Measurements from ENCODE around the gene RGSL1. TPM values are rescaled to one million over a fixed set of nuclear protein-coding genes. Genes with fewer than 3 reads are reported as not detected.

Gene RGSL1
- total and polyA plus RNA-seq, 9 of the 15 experiments (the other 6 are each of a cell fraction or from before 2014, with no cell fraction given) = 0.03 TPM; not detected in 8

GRCh38 chr1:182604175-182605164, 154.5 kb downstream of the RGSL1 start, which contains the start of gene RGS16 (continued):
- TF ChIP-seq ARID3A (IDR thresholded peaks at IDR 0.05; ENCODE audit: borderline replicate concordance, low read depth, low read length) (no peak), GATAD2A (IDR thresholded peaks at IDR 0.05) (no peak), CTBP1 (IDR thresholded peaks at IDR 0.05; ENCODE audit: borderline replicate concordance) (peak; percentile 35; the same call in 1 of the 2 replicates), RBBP5 (IDR thresholded peaks at IDR 0.05; ENCODE audit: borderline replicate concordance, insufficient read depth, low read length, poor library complexity, severe bottlenecking) (no peak), TOE1 (IDR thresholded peaks at IDR 0.05; ENCODE audit: borderline replicate concordance) (peak; percentile 48; the same call in 1 of the 2 replicates), TOE1 (CRISPR knock-in tag; IDR thresholded peaks at IDR 0.05; ENCODE audit: borderline replicate concordance, low read depth) (no peak), CEBPZ (IDR thresholded peaks at IDR 0.05; ENCODE audit: borderline replicate concordance, low read depth, low read length) (no peak), PURB (CRISPR knock-in tag; IDR thresholded peaks at IDR 0.05; ENCODE audit: low read depth) (no peak), SMAD4 (CRISPR knock-in tag; conservative IDR thresholded peaks at IDR 0.05) (peak; percentile 32; the same call in 1 of the 2 replicates), MEF2A (IDR thresholded peaks at IDR 0.05; ENCODE audit: control insufficient read depth, low read depth, low read length) (no peak), MIER1 (IDR thresholded peaks at IDR 0.05; ENCODE audit: low read depth) (no peak), ZNF384 (IDR thresholded peaks at IDR 0.05; ENCODE audit: low read depth, low read length) (no peak), HBP1 (CRISPR knock-in tag; IDR thresholded peaks at IDR 0.05) (no peak), MED1 (CRISPR knock-in tag; IDR thresholded peaks at IDR 0.05; ENCODE audit: borderline replicate concordance) (no peak), HNRNPH1 (optimal IDR thresholded peaks at IDR 0.05; ENCODE audit: low read depth, low read length) (no peak), STAT5B (CRISPR knock-in tag; IDR thresholded peaks at IDR 0.05) (no peak), PTRF (tag; IDR thresholded peaks at IDR 0.05) (no peak), ZNF445 (CRISPR knock-in tag; IDR thresholded peaks at IDR 0.05; ENCODE audit: low read depth) (no peak), CAMTA2 (CRISPR knock-in tag; conservative IDR thresholded peaks at IDR 0.05) (no peak), RBFOX2 (IDR thresholded peaks at IDR 0.05; ENCODE audit: low read depth, low read length) (peak; percentile 57), ZNF324 (CRISPR knock-in tag; IDR thresholded peaks at IDR 0.05) (no peak)
